GM18507 (cell line): ENCODE results near the gene GGT7.
"Not testable (repeated sequence)": the region's sequence is repeated elsewhere in the genome, so short reads cannot be mapped to it uniquely, and the experiment has no call there.

ENCODE experiments used
- DNase-seq: peaks from one replicate; pipeline ENCODE4 v3.0.0; 2011; ENCODE audit warnings: low read depth; ENCODE audit not compliant: insufficient read length; ENCODE audit errors: extremely low spot score
- FAIRE-seq: peaks from 2 replicates; lab custom pipeline; 2011; peaks lifted over from hg19 to GRCh38; lab: Jason Lieb, UNC

GGT7 gene

GRCh38 chr20:34884260-34884659, 11.6 kb upstream of the GGT7 start:
- no peak for DNase-seq
- FAIRE-seq = no peak

GRCh38 chr20:34883809-34884208, 11.2 kb upstream of the GGT7 start:
- FAIRE-seq = no peak
- DNase-seq = no peak

GRCh38 chr20:34883087-34883688, 10.5 kb upstream of the GGT7 start:
- FAIRE-seq (peak; percentile 18), DNase-seq (no peak)

DNA sequence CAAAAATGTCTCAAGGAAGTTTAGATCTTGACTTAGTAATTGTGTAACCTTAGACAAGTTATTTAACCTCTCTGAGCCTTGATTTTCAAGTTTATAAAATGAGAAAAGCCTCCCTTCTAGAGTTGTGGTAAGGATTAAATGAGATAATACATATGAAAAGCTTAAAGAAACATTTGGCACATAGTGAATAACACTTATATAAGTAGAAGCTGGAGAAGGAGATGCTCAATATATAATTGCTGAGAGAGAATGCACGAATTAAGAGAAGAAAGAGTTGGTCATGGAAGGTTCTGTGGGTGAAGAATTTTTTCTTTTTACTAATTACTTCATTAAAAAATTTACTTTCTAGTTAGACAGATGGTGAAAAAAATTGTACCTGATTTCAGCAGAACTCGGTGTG, 9.0 kb upstream of the GGT7 start:
- DNase-seq = no peak
- no peak for FAIRE-seq

DNA sequence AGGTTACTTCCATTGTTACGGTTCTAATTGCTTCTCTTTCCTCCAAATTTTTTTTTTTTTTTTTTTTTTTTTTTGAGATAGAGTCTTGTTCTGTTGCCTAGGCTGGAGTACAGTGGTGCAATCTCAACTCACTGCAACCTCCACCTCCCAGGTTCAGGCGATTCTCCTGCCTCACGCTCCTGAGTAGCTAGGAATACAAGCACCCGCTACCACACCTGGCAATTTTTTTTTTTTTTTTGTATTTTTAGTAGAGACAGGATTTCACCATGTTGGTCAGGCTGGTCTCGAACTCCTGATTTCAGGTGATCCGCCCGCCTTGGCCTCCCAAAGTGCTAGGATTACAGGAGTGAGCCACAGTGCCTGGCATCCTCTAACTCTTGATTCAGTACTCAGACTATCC, 8.3 kb upstream of the GGT7 start:
- not testable (repeated sequence) for DNase-seq, FAIRE-seq

- FAIRE-seq (no peak), DNase-seq (no peak)
Measured at GRCh38 chr20:34880215-34880850, 7.7 kb upstream of the GGT7 start.

DNA sequence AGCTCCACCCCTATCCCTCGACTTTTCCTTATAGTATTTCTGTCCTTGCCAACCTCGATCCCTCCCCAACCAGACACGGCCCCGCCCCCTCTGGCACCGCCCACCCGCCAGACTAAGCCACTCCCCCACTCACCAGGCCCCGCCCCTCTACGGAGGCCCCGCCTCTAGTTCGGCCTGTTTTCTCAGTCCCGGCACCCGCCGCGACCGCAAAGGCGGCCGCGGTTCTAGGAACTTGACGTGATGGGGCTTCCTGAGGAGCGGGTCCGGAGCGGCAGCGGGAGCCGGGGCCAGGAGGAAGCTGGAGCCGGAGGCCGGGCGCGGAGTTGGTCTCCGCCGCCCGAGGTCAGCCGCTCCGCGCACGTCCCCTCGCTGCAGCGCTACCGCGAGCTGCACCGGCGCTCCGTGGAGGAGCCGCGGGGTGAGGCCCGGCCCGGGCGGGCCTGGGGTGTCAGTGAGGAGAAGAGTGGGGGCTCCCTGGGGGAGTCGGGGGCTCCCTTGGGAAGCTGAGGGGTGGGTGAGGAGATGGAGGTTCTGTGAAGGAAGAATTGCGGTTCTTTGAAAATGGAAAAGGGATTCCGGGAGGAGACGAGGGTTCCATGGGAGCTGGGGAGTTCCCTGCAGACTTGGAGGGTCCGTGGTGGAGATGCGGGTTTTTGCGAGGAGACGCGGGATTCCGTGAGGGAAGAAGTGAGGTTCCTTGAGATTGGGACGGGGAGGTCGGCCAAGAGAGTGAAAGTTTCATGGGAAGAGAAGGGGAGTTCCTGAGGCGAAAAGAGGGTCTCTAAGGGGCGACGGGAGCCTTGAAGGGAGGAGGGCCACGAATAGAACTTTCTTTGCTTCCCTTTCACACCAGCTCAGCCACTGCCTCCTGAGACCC, 4.0 kb upstream of the GGT7 start, which contains the start of gene ACSS2:
Gene ACSS2 (plus strand): TSS at position 207 of the 877 bp plus-strand sequence. CDS start 34 bp downstream, at position 241.
- DNase-seq = peak; percentile 81
- FAIRE-seq = no peak

GRCh38 chr20:34875642-34876405, 3.2 kb upstream of the GGT7 start:
- FAIRE-seq = peak; percentile 87
- DNase-seq = no peak

- peak; percentile 75 for FAIRE-seq
- peak; percentile 33 for DNase-seq
Measured at GRCh38 chr20:34874094-34874654, 1.5 kb upstream of the GGT7 start.

GRCh38 chr20:34873583-34874093, 982 bp upstream of the GGT7 start:
- DNase-seq (no peak), FAIRE-seq (no peak)

GRCh38 chr20:34871966-34872621, 562 bp downstream of the GGT7 start:
- FAIRE-seq (no peak), DNase-seq (no peak)

- DNase-seq (no peak), FAIRE-seq (no peak)
Measured at GRCh38 chr20:34871320-34871926, 1.2 kb downstream of the GGT7 start.

DNA sequence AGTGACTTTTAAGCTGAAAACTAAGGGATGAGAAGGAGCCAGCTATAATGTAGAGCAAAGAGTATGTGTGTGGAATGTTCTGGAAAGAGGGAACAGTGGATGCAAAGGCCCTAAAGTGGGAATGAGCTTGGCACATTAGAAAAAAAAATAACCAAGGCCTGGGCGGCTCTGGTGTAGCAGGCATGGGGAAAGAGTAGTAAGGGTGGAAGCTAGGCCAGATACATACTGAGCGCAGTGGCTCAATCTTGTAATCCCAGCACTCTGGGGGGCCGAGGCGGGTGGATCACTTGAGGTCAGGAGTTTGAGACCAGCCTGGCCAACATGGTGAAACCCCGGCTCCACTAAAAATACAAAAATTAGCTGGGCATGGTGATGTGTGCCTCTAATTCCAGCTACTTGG, 8.4 kb downstream of the GGT7 start:
- FAIRE-seq = no peak
- DNase-seq = no peak

- FAIRE-seq (no peak), DNase-seq (no peak)
Measured at GRCh38 chr20:34863421-34863965, 9.2 kb downstream of the GGT7 start.

DNA sequence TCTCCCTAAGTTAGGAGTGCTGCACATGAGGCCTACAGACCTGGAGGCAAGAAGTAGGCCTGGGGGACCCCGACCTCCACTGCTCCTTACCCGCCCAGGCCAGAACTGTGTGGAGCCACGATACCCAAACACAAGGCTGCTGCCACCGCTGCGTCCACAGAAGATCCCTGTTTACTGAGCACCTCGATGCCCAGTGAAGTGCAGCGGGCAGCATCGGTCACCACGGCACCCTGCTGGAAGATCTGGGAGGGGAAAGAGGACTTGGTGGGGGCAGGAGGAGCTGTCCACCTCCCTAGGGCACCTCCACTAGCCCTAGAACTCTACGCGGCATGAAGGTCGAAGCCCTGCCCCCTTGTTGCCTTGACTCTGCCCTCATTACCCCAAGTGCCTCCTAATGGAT, 9.9 kb downstream of the GGT7 start:
- no peak for DNase-seq
- no peak for FAIRE-seq

DNA sequence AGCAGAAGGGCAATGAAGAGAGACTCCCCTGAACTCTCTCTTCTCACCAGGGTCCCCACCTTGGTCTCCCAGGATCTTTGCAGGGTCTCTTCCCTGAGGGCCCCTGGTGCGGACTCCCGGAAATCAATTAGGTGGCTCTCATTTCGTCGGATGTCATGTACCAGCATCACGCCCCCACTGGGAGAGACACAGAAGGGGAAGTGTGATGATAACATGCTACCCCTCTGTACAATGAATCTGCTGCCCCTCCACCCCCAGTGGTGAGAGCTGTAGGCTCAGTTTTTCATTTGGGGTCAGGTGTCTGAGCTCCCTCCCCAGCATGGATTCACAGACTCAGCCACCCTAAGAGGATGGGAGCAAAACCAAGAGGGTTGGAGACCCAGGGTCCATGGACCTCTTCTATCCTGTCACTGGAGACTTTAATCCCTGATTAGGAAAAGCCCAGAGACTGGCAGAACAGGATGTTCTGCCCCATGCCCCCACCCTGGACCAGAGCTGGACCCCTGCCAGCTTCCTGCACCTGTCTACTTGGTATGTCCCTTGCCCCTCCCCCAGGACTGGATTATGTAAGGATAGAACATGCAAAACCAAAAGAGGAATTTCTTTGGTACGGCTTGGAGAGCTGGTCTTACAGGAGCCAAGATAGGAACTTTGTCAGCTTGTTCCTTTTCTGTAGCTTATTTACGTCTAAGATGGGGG, 11.1 kb downstream of the GGT7 start:
- FAIRE-seq (no peak), DNase-seq (no peak)

GRCh38 chr20:34859826-34860545, 12.7 kb downstream of the GGT7 start:
- FAIRE-seq (no peak), DNase-seq (no peak)
